HG03060 (cell line): ENCODE results near the gene ERICH3.
"Not testable (repeated sequence)": the region's sequence is repeated elsewhere in the genome, so short reads cannot be mapped to it uniquely, and the experiment has no call there.

Source experiments
- ATAC-seq: cut with Tn5 transposase; IDR thresholded peaks from one replicate; pipeline ENCODE4 v1.9.1; 2021; ENCODE audit warnings: low read depth, moderate number of reproducible peaks; ENCODE audit not compliant: unreplicated experiment

ERICH3 gene

GRCh38 chr1:74679811-74680210 lies 6.2 kb upstream of the ERICH3 start:
- ATAC-seq, result no peak

GRCh38 chr1:74677926-74678325 lies 4.3 kb upstream of the ERICH3 start:
- ATAC-seq, result no peak

- no peak for ATAC-seq
Observed at GRCh38 chr1:74674278-74675048, 871 bp upstream of the ERICH3 start.

GRCh38 chr1:74670866-74671265 lies 2.7 kb downstream of the ERICH3 start:
- ATAC-seq, result not testable (repeated sequence)

GRCh38 chr1:74654708-74655107 lies 18.9 kb downstream of the ERICH3 start:
- ATAC-seq, result no peak

- ATAC-seq, result peak; percentile 96
Observed at GRCh38 chr1:74652711-74653139, 20.9 kb downstream of the ERICH3 start.

- ATAC-seq, result no peak
Observed at GRCh38 chr1:74650561-74650960, 23.0 kb downstream of the ERICH3 start.

- ATAC-seq, result no peak
Observed at GRCh38 chr1:74641876-74642275, 31.7 kb downstream of the ERICH3 start.

- ATAC-seq, result no peak
Observed at GRCh38 chr1:74641161-74641560, 32.4 kb downstream of the ERICH3 start.

- ATAC-seq, result no peak
Observed at GRCh38 chr1:74637296-74637695, 36.3 kb downstream of the ERICH3 start.

GRCh38 chr1:74629283-74629682 lies 44.3 kb downstream of the ERICH3 start:
- no peak for ATAC-seq

GRCh38 chr1:74623716-74624115 lies 49.9 kb downstream of the ERICH3 start:
- no peak for ATAC-seq

GRCh38 chr1:74620242-74620641 lies 53.4 kb downstream of the ERICH3 start:
- ATAC-seq, result no peak

GRCh38 chr1:74618974-74619373 lies 54.6 kb downstream of the ERICH3 start:
- ATAC-seq, result no peak

- ATAC-seq, result no peak
Observed at GRCh38 chr1:74613894-74614293, 59.7 kb downstream of the ERICH3 start.

GRCh38 chr1:74611887-74612286 lies 61.7 kb downstream of the ERICH3 start:
- ATAC-seq, result no peak

GRCh38 chr1:74610961-74611360 lies 62.6 kb downstream of the ERICH3 start:
- ATAC-seq, result no peak

GRCh38 chr1:74609810-74610371 lies 63.7 kb downstream of the ERICH3 start:
- no peak for ATAC-seq

GRCh38 chr1:74596717-74597116 lies 76.9 kb downstream of the ERICH3 start:
- no peak for ATAC-seq

- ATAC-seq, result no peak
Observed at GRCh38 chr1:74593887-74594866, 79.4 kb downstream of the ERICH3 start.
